Natural killer cell (primary cell): ENCODE data around the gene TCF4. TPM values are rescaled to one million over a fixed set of nuclear protein-coding genes. Genes with fewer than 3 reads are reported as not detected.

Experiments
- ATAC-seq, 3 donors: fragments of 150-1000 bp in 2 of 3; fragments of 200-7000 bp in 1 of 3; cut with Tn5 transposase; 1 replicate in 1 of 3; 2 replicates in 2 of 3; pipeline ENCODE4 v1.10.0; 2021; ENCODE audit warnings: mild to moderate bottlenecking in 2 of 3, moderate library complexity in 2 of 3
- DNase-seq, 2 donors: peaks; one replicate each; pipeline versions ENCODE4 v3.0.0 to v3.0.0-alpha.2; 2013 to 2021; ENCODE audit warnings: mixed read lengths in 1 of 2
- H3K27ac ChIP-seq: one replicate; pipeline ENCODE4 v1.5.1; 2013; ENCODE audit warnings: mild to moderate bottlenecking, low read length
- H3K27me3 ChIP-seq: one replicate; pipeline ENCODE4 v1.6.1; 2013; ENCODE audit warnings: low read length; ENCODE audit not compliant: control insufficient read depth, insufficient read depth
- H3K36me3 ChIP-seq: one replicate; pipeline ENCODE4 v1.6.1; 2013; ENCODE audit warnings: low read length; ENCODE audit not compliant: control insufficient read depth, insufficient read depth
- H3K4me1 ChIP-seq: one replicate; pipeline ENCODE4 v1.6.1; 2013; ENCODE audit warnings: low read length; ENCODE audit not compliant: control insufficient read depth, insufficient read depth
- H3K4me3 ChIP-seq: one replicate; pipeline ENCODE4 v1.5.1; 2013; ENCODE audit warnings: low read length
- H3K9me3 ChIP-seq: one replicate; pipeline ENCODE4 v1.6.1; 2013; ENCODE audit warnings: low read length; ENCODE audit not compliant: control insufficient read depth, insufficient read depth
- H3K27ac Mint-ChIP-seq, 2 donors: one replicate each; pipeline ENCODE4 v1.8.0; 2022; ENCODE audit warnings: mild to moderate bottlenecking in 2 of 2, mixed read lengths in 2 of 2, moderate library complexity in 1 of 2
- H3K27me3 Mint-ChIP-seq, 2 donors: one replicate each; pipeline ENCODE4 v1.8.0; 2022; ENCODE audit warnings: low read depth in 2 of 2, mixed read lengths in 2 of 2
- H3K36me3 Mint-ChIP-seq: one replicate; pipeline ENCODE4 v1.8.0; 2022; ENCODE audit warnings: mixed read lengths
- H3K4me1 Mint-ChIP-seq, 2 donors: one replicate each; pipeline ENCODE4 v1.8.0; 2022; ENCODE audit warnings: mixed read lengths in 2 of 2
- H3K4me3 Mint-ChIP-seq: one replicate; pipeline ENCODE4 v1.8.0; 2022; ENCODE audit warnings: mild to moderate bottlenecking, moderate library complexity, mixed read lengths
- H3K9me3 Mint-ChIP-seq, 2 donors: one replicate each; pipeline ENCODE4 v1.8.0; 2022; ENCODE audit warnings: mixed read lengths in 2 of 2
- CTCF ChIP-seq: fragments of 200-600 bp; IDR thresholded peaks from one replicate; pipeline ENCODE4 v1.8.0; 2022; ENCODE audit warnings: antibody characterized with exemption
- WGBS: methylation state at CpG from one replicate; pipeline ENCODE4 v1.1.7; 2013; ENCODE audit warnings: missing lambda C conversion rate; ENCODE audit not compliant: insufficient coverage; 5-methylcytosine and 5-hydroxymethylcytosine counted together
- intact Hi-C: fragments of 100-400 bp; cut with micrococcal nuclease; formaldehyde crosslinking; loops from one replicate; pipeline ENCODE4 v1.14.2; 2022
- total RNA-seq, 4 donors: library from RNA; stranded (reverse); fragments of 120-200 nt in 1 of 4; gene quantifications; one replicate each; pipeline versions ENCODE4 v1.2.3 to v1.2.4, GENCODE V29; 2013 to 2022

The TCF4 gene
- total RNA-seq, 3 donors from 2014 or later (not counting 1 experiment from before 2014, with no cell fraction given) = 8.3 to 16.5 (median 9.0) TPM

GRCh38 chr18:55634545-55634944, 46.6 kb upstream of the TCF4 start:
- Mint-ChIP-seq H3K36me3 (no peaks in the 10 kb centered on the region), H3K9me3 (peaks cover 0 to 3% of the 10 kb centered on the region in 2 donors), H3K4me1 (no peaks in the 10 kb centered on the region), H3K4me3 (no peak overlapping the region), H3K27me3 (no peaks in the 10 kb centered on the region), H3K27ac (no peak overlapping the region)
- intact Hi-C loops = no loop called here
- ATAC-seq (no peak), DNase-seq (no peak)
- no peaks in the 10 kb centered on the region for H3K27me3 ChIP-seq
- H3K4me1 ChIP-seq = no peaks in the 10 kb centered on the region
- H3K27ac ChIP-seq = no peak overlapping the region
- 74% methylated on average over 3 of the region's 3 CpGs for WGBS
- no peaks in the 10 kb centered on the region for H3K36me3 ChIP-seq
- H3K9me3 ChIP-seq = no peaks in the 10 kb centered on the region
- no peak overlapping the region for H3K4me3 ChIP-seq
- TF ChIP-seq CTCF = no peak

GRCh38 chr18:55633032-55633431, 45.0 kb upstream of the TCF4 start:
- ATAC-seq = no peak
- intact Hi-C loops = no loop called here

GRCh38 chr18:55629133-55629532, 41.1 kb upstream of the TCF4 start:
- H3K27ac Mint-ChIP-seq = no peak overlapping the region
- no peak for DNase-seq
- H3K4me1 Mint-ChIP-seq = no peaks in the 10 kb centered on the region
- no peaks in the 10 kb centered on the region for H3K27me3 Mint-ChIP-seq
- H3K4me1 ChIP-seq = no peaks in the 10 kb centered on the region
- no peak for TF ChIP-seq CTCF
- no peak overlapping the region for H3K4me3 ChIP-seq
- H3K27ac ChIP-seq = no peak overlapping the region
- 50% methylated on average over 1 of the region's 1 CpG for WGBS
- H3K4me3 Mint-ChIP-seq = no peak overlapping the region
- H3K27me3 ChIP-seq = no peaks in the 10 kb centered on the region
- H3K36me3 Mint-ChIP-seq = no peaks in the 10 kb centered on the region
- intact Hi-C loops = no loop called here
- no peaks in the 10 kb centered on the region for H3K9me3 ChIP-seq
- peaks cover 0 to 2% of the 10 kb centered on the region in 2 donors for H3K9me3 Mint-ChIP-seq
- no peaks in the 10 kb centered on the region for H3K36me3 ChIP-seq
- ATAC-seq = no peak

More at GRCh38 chr18:55633032-55633431, 45.0 kb upstream of the TCF4 start:
- no peaks in the 10 kb centered on the region for H3K9me3 ChIP-seq
- DNase-seq = no peak
- TF ChIP-seq CTCF = no peak
- Mint-ChIP-seq H3K36me3 (no peaks in the 10 kb centered on the region), H3K27ac (no peak overlapping the region), H3K9me3 (peaks cover 0 to 3% of the 10 kb centered on the region in 2 donors), H3K4me3 (no peak overlapping the region), H3K4me1 (no peaks in the 10 kb centered on the region), H3K27me3 (no peaks in the 10 kb centered on the region)
- no peak overlapping the region for H3K27ac ChIP-seq
- H3K27me3 ChIP-seq = no peaks in the 10 kb centered on the region
- no peak overlapping the region for H3K4me3 ChIP-seq
- H3K36me3 ChIP-seq = no peaks in the 10 kb centered on the region
- no peaks in the 10 kb centered on the region for H3K4me1 ChIP-seq
- WGBS = 89% methylated on average over 2 of the region's 2 CpGs

GRCh38 chr18:55627007-55627406, 39.0 kb upstream of the TCF4 start:
- TF ChIP-seq CTCF = no peak
- ATAC-seq (no peak), DNase-seq (no peak)
- Mint-ChIP-seq H3K27ac (no peak overlapping the region), H3K4me3 (no peak overlapping the region), H3K4me1 (no peaks in the 10 kb centered on the region), H3K9me3 (no peaks in the 10 kb centered on the region), H3K36me3 (no peaks in the 10 kb centered on the region), H3K27me3 (no peaks in the 10 kb centered on the region)
- Histone ChIP-seq H3K36me3 (no peaks in the 10 kb centered on the region), H3K4me1 (no peaks in the 10 kb centered on the region), H3K27me3 (no peaks in the 10 kb centered on the region), H3K9me3 (no peaks in the 10 kb centered on the region), H3K4me3 (no peak overlapping the region), H3K27ac (no peak overlapping the region)
- intact Hi-C loops = no loop called here
- 90% methylated on average over 1 of the region's 1 CpG for WGBS
